GM23248 (cell line): ENCODE measurements around the gene CTSW.

Source experiments
- EZH2 ChIP-seq: fragments of 200-600 bp; sonication (generic); IDR thresholded peaks from 2 replicates; pipeline ENCODE4 v1.6.1; 2018; ENCODE audit warnings: antibody characterized with exemption, mild to moderate bottlenecking; ENCODE audit not compliant: insufficient read depth, poor library complexity, severe bottlenecking
- EZH2phosphoT487 ChIP-seq: fragments of 200-600 bp; sonication (generic); IDR thresholded peaks from 2 replicates; pipeline ENCODE4 v1.6.1; 2018; ENCODE audit warnings: antibody characterized with exemption, moderate library complexity, mild to moderate bottlenecking, low read depth; ENCODE audit not compliant: insufficient read depth

DNA sequence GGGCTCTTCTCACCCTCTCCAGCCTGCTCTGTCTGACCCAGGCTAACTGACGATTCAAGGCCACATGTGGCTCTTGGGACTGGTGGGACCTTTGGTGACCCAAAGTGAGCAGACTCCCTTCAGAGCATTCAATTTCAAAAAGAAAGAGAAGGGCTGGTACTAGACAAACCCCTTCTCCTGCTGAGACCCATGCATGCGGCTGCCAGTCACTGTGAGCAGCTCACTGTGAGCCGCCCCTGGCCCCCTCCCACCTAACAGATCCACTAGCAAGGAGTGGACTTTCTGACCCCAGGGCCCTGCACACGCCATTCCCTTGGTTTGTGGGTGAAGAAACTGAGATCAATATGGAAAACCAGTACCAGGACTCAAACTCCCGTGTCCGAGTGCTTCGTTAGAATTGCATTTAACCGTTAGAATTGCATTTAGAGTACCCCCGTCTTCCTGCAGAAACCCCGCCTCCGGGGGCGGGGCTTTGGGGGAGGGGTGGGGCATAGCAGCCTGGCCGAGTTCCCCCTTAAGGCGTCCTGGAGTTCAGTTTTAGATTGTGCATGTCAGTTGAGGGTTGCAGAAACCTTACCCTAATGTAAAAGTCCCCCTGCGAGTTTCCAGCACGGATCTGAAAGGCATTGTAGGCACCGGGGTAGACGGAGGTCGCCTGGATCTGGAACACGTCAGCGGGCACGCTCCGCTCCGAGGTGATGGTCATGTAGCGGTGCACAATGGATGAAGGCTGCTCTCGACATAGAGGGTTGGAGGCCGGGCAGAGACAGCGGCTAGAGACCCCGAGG lies 12.2 kb upstream of the CTSW start:
- TF ChIP-seq EZH2, result no peak
- no peak for TF ChIP-seq EZH2phosphoT487
